SIG-M5 treated with dmso at 0.1 percent for 504 hours (cell line): ENCODE results near the gene OR8S1.
A peak's percentile ranks its signal among the peaks of the same experiment; 100 is the strongest.
"Not testable (repeated sequence)": the region's sequence is repeated elsewhere in the genome, so short reads cannot be mapped to it uniquely, and the experiment has no call there.

Experiments
- DNase-seq: peaks from one replicate; lab custom pipeline; 2025; ENCODE audit not compliant: unreplicated experiment; lab: John Stamatoyannopoulos, UW

OR8S1 gene

GRCh38 chr12:48525332-48525731 is at the start of gene OR8S1:
Gene OR8S1 (plus strand): TSS chr12:48525632. CDS start chr12:48525632, 0 bp downstream.
- no peak for DNase-seq

- no peak for DNase-seq
These were observed 43.2 kb upstream of the OR8S1 start, which contains the start of gene C12orf54 for GRCh38 chr12:48482198-48482597. Gene C12orf54 (plus strand): TSS chr12:48482498. CDS start chr12:48483297, 799 bp downstream.

- no peak for DNase-seq
These were observed 42.5 kb upstream of the OR8S1 start for GRCh38 chr12:48482930-48483329.

GRCh38 chr12:48486261-48486660 is 39.2 kb upstream of the OR8S1 start:
- DNase-seq = no peak

GRCh38 chr12:48486679-48487078 is 38.8 kb upstream of the OR8S1 start:
- no peak for DNase-seq

GRCh38 chr12:48489012-48489411 is 36.4 kb upstream of the OR8S1 start:
- no peak for DNase-seq

GRCh38 chr12:48489456-48489855 is 36.0 kb upstream of the OR8S1 start:
- not testable (repeated sequence) for DNase-seq

- DNase-seq = not testable (repeated sequence)
These were observed 25.2 kb upstream of the OR8S1 start for GRCh38 chr12:48500281-48500680.

- DNase-seq = not testable (repeated sequence)
These were observed 18.6 kb upstream of the OR8S1 start for GRCh38 chr12:48506836-48507235.

GRCh38 chr12:48508987-48509386 is 16.4 kb upstream of the OR8S1 start:
- no peak for DNase-seq

- no peak for DNase-seq
These were observed 15.3 kb upstream of the OR8S1 start for GRCh38 chr12:48510111-48510510.

- DNase-seq = no peak
These were observed 12.6 kb upstream of the OR8S1 start for GRCh38 chr12:48512855-48513254.

- no peak for DNase-seq
These were observed 10.7 kb upstream of the OR8S1 start for GRCh38 chr12:48514728-48515127.

GRCh38 chr12:48520381-48520780 is 5.1 kb upstream of the OR8S1 start:
- not testable (repeated sequence) for DNase-seq

- no peak for DNase-seq
These were observed 2.6 kb downstream of the OR8S1 start for GRCh38 chr12:48527891-48528670.

- no peak for DNase-seq
These were observed 7.2 kb downstream of the OR8S1 start for GRCh38 chr12:48532601-48533000.

- DNase-seq = no peak
These were observed 11.2 kb downstream of the OR8S1 start for GRCh38 chr12:48536602-48537001.

- peak; percentile 35 for DNase-seq
These were observed 17.0 kb downstream of the OR8S1 start for GRCh38 chr12:48542300-48542928.

- no peak for DNase-seq
These were observed 20.5 kb downstream of the OR8S1 start for GRCh38 chr12:48545833-48546469.

- not testable (repeated sequence) for DNase-seq
These were observed 21.6 kb downstream of the OR8S1 start for GRCh38 chr12:48547012-48547411.

- DNase-seq = not testable (repeated sequence)
These were observed 26.2 kb downstream of the OR8S1 start for GRCh38 chr12:48551636-48552035.
